ENCODE data around the gene POLR2E.

DNA sequence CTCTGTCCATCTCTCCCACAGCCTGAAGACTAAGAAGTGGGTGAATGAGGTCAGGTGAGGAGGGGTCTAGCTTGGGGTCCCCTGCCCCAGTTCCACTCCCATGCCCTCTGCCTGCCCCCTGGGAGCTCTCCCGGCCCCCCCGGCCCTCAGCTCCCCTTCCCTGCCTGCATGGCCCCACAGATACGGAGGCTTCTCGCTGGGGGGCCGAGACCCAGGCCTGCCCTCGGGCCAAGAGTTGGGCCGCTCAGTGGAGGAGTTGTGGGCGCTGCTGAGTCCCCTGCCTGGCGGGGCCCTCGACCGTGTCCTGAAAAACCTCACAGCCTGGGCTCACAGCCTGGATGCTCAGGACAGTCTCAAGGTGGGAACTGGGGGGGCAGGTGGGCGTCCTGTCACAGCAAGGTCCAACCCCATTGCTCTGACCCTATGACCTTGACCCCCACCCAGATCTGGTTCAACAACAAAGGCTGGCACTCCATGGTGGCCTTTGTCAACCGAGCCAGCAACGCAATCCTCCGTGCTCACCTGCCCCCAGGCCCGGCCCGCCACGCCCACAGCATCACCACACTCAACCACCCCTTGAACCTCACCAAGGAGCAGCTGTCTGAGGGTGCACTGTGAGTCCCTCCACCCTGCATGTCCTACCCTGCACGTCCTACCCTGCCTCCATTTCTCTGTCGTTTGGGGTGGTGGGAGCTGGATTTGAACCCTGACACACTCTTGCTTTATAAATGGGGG, 39.1 kb downstream of the POLR2E start:
- TF ChIP-seq, protein P1, sequence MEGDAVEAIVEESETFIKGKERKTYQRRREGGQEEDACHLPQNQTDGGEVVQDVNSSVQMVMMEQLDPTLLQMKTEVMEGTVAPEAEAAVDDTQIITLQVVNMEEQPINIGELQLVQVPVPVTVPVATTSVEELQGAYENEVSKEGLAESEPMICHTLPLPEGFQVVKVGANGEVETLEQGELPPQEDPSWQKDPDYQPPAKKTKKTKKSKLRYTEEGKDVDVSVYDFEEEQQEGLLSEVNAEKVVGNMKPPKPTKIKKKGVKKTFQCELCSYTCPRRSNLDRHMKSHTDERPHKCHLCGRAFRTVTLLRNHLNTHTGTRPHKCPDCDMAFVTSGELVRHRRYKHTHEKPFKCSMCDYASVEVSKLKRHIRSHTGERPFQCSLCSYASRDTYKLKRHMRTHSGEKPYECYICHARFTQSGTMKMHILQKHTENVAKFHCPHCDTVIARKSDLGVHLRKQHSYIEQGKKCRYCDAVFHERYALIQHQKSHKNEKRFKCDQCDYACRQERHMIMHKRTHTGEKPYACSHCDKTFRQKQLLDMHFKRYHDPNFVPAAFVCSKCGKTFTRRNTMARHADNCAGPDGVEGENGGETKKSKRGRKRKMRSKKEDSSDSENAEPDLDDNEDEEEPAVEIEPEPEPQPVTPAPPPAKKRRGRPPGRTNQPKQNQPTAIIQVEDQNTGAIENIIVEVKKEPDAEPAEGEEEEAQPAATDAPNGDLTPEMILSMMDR (IDR thresholded peaks at IDR 0.05; ENCODE audit: control extremely low read depth in 1 of 3, insufficient read depth in 1 of 3, low read depth in 1 of 3, low read length in 3 of 3), result no peak
- TF ChIP-seq, protein P2, sequence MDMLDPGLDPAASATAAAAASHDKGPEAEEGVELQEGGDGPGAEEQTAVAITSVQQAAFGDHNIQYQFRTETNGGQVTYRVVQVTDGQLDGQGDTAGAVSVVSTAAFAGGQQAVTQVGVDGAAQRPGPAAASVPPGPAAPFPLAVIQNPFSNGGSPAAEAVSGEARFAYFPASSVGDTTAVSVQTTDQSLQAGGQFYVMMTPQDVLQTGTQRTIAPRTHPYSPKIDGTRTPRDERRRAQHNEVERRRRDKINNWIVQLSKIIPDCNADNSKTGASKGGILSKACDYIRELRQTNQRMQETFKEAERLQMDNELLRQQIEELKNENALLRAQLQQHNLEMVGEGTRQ (IDR thresholded peaks at IDR 0.05; ENCODE audit: low read length), result no peak
- TF ChIP-seq HDAC2 (IDR thresholded peaks at IDR 0.05; ENCODE audit: borderline replicate concordance in 1 of 2, low read depth in 2 of 2, low read length in 2 of 2) (no peak), EZH2 (IDR thresholded peaks at IDR 0.05; ENCODE audit: low read depth, low read length, severe bottlenecking) (no peak), JUND (IDR thresholded peaks at IDR 0.05; ENCODE audit: low read length) (no peak), POLR2A (IDR thresholded peaks at IDR 0.05; ENCODE audit: control extremely low read depth in 1 of 2, low read depth in 2 of 2, low read length in 2 of 2) (no peak), TAF1 (IDR thresholded peaks at IDR 0.05; ENCODE audit: low read depth, low read length) (no peak)
